Mucosa of rectum (tissue), 2 donors: ENCODE measurements around the gene FAM168A.

Source experiments
- H3K27ac ChIP-seq, 2 donors: one replicate each; pipeline ENCODE4 v1.7.0; 2013; ENCODE audit warnings: inconsistent platforms in 2 of 2, low read depth in 2 of 2, low read length in 2 of 2
- H3K27me3 ChIP-seq, 2 donors: one replicate each; pipeline ENCODE4 v1.7.0; 2013; ENCODE audit warnings: low read length in 2 of 2; ENCODE audit not compliant: control insufficient read depth in 2 of 2, insufficient read depth in 2 of 2
- H3K36me3 ChIP-seq, 2 donors: one replicate each; pipeline ENCODE4 v1.7.0; 2013; ENCODE audit warnings: low read length in 2 of 2; ENCODE audit not compliant: control insufficient read depth in 2 of 2, insufficient read depth in 2 of 2
- H3K4me1 ChIP-seq, 2 donors: one replicate each; pipeline ENCODE4 v1.7.0; 2013; ENCODE audit warnings: low read length in 2 of 2, mild to moderate bottlenecking in 1 of 2; ENCODE audit not compliant: control insufficient read depth in 2 of 2, insufficient read depth in 2 of 2
- H3K4me3 ChIP-seq, 2 donors: one replicate each; pipeline ENCODE4 v1.7.0; 2013; ENCODE audit warnings: low read length in 2 of 2
- H3K9ac ChIP-seq, 2 donors: one replicate each; pipeline ENCODE4 v1.7.0; 2013; ENCODE audit warnings: low read length in 2 of 2, low read depth in 1 of 2, mild to moderate bottlenecking in 1 of 2
- H3K9me3 ChIP-seq, 2 donors: one replicate each; pipeline ENCODE4 v1.7.0; 2013; ENCODE audit warnings: low read length in 2 of 2; ENCODE audit not compliant: control insufficient read depth in 2 of 2
- donor health status: healthy.
- donor health status: Normal muscosa, but diverticular disease.

The FAM168A gene

GRCh38 chr11:73633999-73634398 is 36.1 kb upstream of the FAM168A start:
- Histone ChIP-seq H3K4me3 (no peak overlapping the region), H3K9ac (no peak overlapping the region), H3K27ac (no peak overlapping the region), H3K27me3 (no peaks in the 10 kb centered on the region), H3K9me3 (no peaks in the 10 kb centered on the region), H3K4me1 (no peaks in the 10 kb centered on the region), H3K36me3 (no peaks in the 10 kb centered on the region)

- no peaks in the 10 kb centered on the region for H3K36me3 ChIP-seq
- H3K27me3 ChIP-seq: no peaks in the 10 kb centered on the region
- H3K4me1 ChIP-seq: no peaks in the 10 kb centered on the region
- H3K9me3 ChIP-seq: no peaks in the 10 kb centered on the region
- no peak overlapping the region for H3K9ac ChIP-seq
- no peak overlapping the region for H3K27ac ChIP-seq
- no peak overlapping the region for H3K4me3 ChIP-seq
These were observed 35.1 kb upstream of the FAM168A start for GRCh38 chr11:73632996-73633395.

- Histone ChIP-seq H3K4me3 (no peak overlapping the region), H3K9ac (no peak overlapping the region), H3K36me3 (no peaks in the 10 kb centered on the region), H3K4me1 (no peaks in the 10 kb centered on the region), H3K9me3 (no peaks in the 10 kb centered on the region), H3K27me3 (no peaks in the 10 kb centered on the region), H3K27ac (no peak overlapping the region)
These were observed 32.0 kb upstream of the FAM168A start for GRCh38 chr11:73629907-73630306.

GRCh38 chr11:73625696-73626318 is 27.9 kb upstream of the FAM168A start:
- Histone ChIP-seq H3K9me3 (no peaks in the 10 kb centered on the region), H3K4me1 (no peaks in the 10 kb centered on the region), H3K27ac (no peak overlapping the region), H3K9ac (peak overlapping the region in 1 of 2 donors; percentile 15), H3K27me3 (peaks cover 0 to 2% of the 10 kb centered on the region in 2 donors), H3K4me3 (no peak overlapping the region), H3K36me3 (no peaks in the 10 kb centered on the region)

GRCh38 chr11:73623686-73624085 is 25.8 kb upstream of the FAM168A start:
- no peak overlapping the region for H3K27ac ChIP-seq
- no peaks in the 10 kb centered on the region for H3K9me3 ChIP-seq
- H3K9ac ChIP-seq: no peak overlapping the region
- H3K27me3 ChIP-seq: peaks cover 0 to 2% of the 10 kb centered on the region in 2 donors
- H3K36me3 ChIP-seq: no peaks in the 10 kb centered on the region
- H3K4me3 ChIP-seq: no peak overlapping the region
- no peaks in the 10 kb centered on the region for H3K4me1 ChIP-seq

- H3K36me3 ChIP-seq: no peaks in the 10 kb centered on the region
- H3K4me1 ChIP-seq: no peaks in the 10 kb centered on the region
- H3K27me3 ChIP-seq: peaks cover 0 to 2% of the 10 kb centered on the region in 2 donors
- no peak overlapping the region for H3K9ac ChIP-seq
- H3K27ac ChIP-seq: no peak overlapping the region
- no peaks in the 10 kb centered on the region for H3K9me3 ChIP-seq
- no peak overlapping the region for H3K4me3 ChIP-seq
These were observed 25.1 kb upstream of the FAM168A start for GRCh38 chr11:73622926-73623593.

- Histone ChIP-seq H3K4me1 (no peaks in the 10 kb centered on the region), H3K27ac (no peak overlapping the region), H3K36me3 (no peaks in the 10 kb centered on the region), H3K4me3 (no peak overlapping the region), H3K27me3 (no peaks in the 10 kb centered on the region), H3K9me3 (no peaks in the 10 kb centered on the region), H3K9ac (no peak overlapping the region)
These were observed 16.7 kb upstream of the FAM168A start for GRCh38 chr11:73614591-73614990.

GRCh38 chr11:73612601-73613140 is 14.8 kb upstream of the FAM168A start:
- Histone ChIP-seq H3K27me3 (no peaks in the 10 kb centered on the region), H3K9ac (no peak overlapping the region), H3K27ac (no peak overlapping the region), H3K4me1 (no peaks in the 10 kb centered on the region), H3K4me3 (no peak overlapping the region), H3K9me3 (no peaks in the 10 kb centered on the region), H3K36me3 (no peaks in the 10 kb centered on the region)

GRCh38 chr11:73598719-73599379 is 937 bp upstream of the FAM168A start:
- Histone ChIP-seq H3K36me3 (no peaks in the 10 kb centered on the region), H3K9me3 (no peaks in the 10 kb centered on the region), H3K4me3 (peak overlapping the region; percentile 86 to 97), H3K27ac (peak overlapping the region; percentile 83 to 89), H3K27me3 (no peaks in the 10 kb centered on the region), H3K4me1 (peaks cover 7 to 10% of the 10 kb centered on the region in 2 donors), H3K9ac (peak overlapping the region; percentile 60 to 83)

GRCh38 chr11:73597336-73597955 is 466 bp downstream of the FAM168A start:
- peak overlapping the region; percentile 49 to 83 for H3K9ac ChIP-seq
- peaks cover 7 to 10% of the 10 kb centered on the region in 2 donors for H3K4me1 ChIP-seq
- no peaks in the 10 kb centered on the region for H3K27me3 ChIP-seq
- no peaks in the 10 kb centered on the region for H3K36me3 ChIP-seq
- H3K9me3 ChIP-seq: no peaks in the 10 kb centered on the region
- H3K4me3 ChIP-seq: peak overlapping the region; percentile 86 to 97
- peak overlapping the region; percentile 83 to 89 for H3K27ac ChIP-seq
